Measurements from ENCODE around the gene TEDC2. TPM values are rescaled to one million over a fixed set of nuclear protein-coding genes. Genes with fewer than 3 reads are reported as not detected.

The TEDC2 gene
- total and polyA plus RNA-seq, 2 of the 8 experiments (the other 6 are each of a cell fraction or from before 2014, with no cell fraction given) = 54.6 to 55.6 TPM

DNA sequence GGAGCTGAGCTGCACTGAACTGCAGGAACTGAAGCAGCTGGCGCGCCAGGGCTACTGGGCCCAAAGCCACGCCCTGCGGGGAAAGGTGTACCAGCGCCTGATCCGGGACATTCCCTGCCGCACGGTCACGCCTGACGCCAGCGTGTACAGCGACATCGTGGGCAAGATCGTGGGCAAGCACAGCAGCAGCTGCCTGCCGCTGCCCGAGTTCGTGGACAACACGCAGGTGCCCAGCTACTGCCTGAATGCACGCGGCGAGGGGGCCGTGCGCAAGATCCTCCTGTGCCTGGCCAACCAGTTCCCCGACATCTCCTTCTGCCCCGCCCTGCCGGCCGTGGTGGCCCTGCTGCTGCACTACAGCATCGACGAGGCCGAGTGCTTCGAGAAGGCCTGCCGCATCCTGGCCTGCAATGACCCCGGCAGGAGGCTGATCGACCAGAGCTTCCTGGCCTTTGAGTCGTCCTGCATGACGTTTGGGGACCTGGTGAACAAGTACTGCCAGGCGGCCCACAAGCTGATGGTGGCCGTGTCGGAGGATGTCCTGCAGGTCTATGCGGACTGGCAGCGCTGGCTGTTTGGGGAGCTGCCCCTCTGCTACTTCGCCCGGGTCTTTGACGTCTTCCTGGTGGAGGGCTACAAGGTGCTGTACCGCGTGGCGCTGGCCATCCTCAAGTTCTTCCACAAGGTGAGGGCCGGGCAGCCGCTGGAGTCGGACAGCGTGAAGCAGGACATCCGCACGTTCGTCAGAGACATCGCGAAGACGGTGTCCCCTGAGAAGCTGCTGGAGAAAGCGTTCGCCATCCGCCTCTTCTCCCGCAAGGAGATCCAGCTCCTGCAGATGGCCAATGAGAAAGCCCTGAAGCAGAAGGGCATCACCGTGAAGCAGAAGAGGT lies 36.6 kb downstream of the TEDC2 start:
- H3K27ac ChIP-seq (ENCODE audit: low read depth, low read length) = no peak overlapping the region
- TF ChIP-seq RBBP5 (IDR thresholded peaks at IDR 0.05; ENCODE audit: borderline replicate concordance, low read depth, low read length) = no peak
- no peak for TF ChIP-seq JUND (IDR thresholded peaks at IDR 0.05; ENCODE audit: low read length)
- 95% methylated on average over 56 of the region's 62 CpGs; no CpG with 5 or more reads in 1 of the 2 experiments for WGBS, 2 experiments (ENCODE audit: extremely low coverage in 1 of 2, insufficient coverage in 1 of 2, insufficient read length in 1 of 2, insufficient replicate concordance in 2 of 2, low coverage in 1 of 2, low lambda C conversion rate in 2 of 2, missing lambda C conversion rate in 1 of 2)

More for the DNA sequence above, 36.6 kb downstream of the TEDC2 start:
- no peaks in the 10 kb centered on the region for H3K79me2 ChIP-seq (ENCODE audit: control insufficient read depth in 1 of 2, insufficient read depth in 2 of 2, low read length in 2 of 2)
- no peak overlapping the region for H3K4ac ChIP-seq (replicated peaks; ENCODE audit: insufficient read length, low read depth, low read length)
- H2AFZ ChIP-seq (ENCODE audit: low read length) = no peak overlapping the region
- peaks cover 2 to 6% of the 10 kb centered on the region in 2 experiments for H4K20me1 ChIP-seq (replicated peaks in 1 of 2; ENCODE audit: control insufficient read depth in 1 of 2, insufficient read depth in 2 of 2, low read length in 2 of 2)
- no peak overlapping the region for H3K23ac ChIP-seq (ENCODE audit: insufficient read length)
- ChIA-PET POLR2A (ENCODE audit: partially characterized antibody) (interaction anchor here (1.5 to 2.1 kb wide), 3 partner anchors 14 to 274 kb away, joined by 3 to 5 read pairs (median 4); partner anchors contain the start of gene ATP6V0C), CTCF (ENCODE audit: partially characterized antibody) (interaction anchor here (0.8 to 1.4 kb wide), 6 partner anchors 10 to 251 kb away, joined by 3 to 4 read pairs (median 4); partner anchors contain the start of gene TEDC2)
- no peaks in the 10 kb centered on the region; a peak in 1 of 7 replicates for H3K27me3 ChIP-seq (replicated peaks in 1 of 4; ENCODE audit: control insufficient read depth in 3 of 4, extremely low read depth in 1 of 4, insufficient read depth in 3 of 4, low read length in 3 of 4)
- H3K4me3 ChIP-seq (ENCODE audit: extremely low read depth in 1 of 4, insufficient read depth in 2 of 4, low read depth in 3 of 4, low read length in 4 of 4) = no peak overlapping the region
- no peak overlapping the region for H2BK20ac ChIP-seq (ENCODE audit: low read length)
- H2BK12ac ChIP-seq (ENCODE audit: low read depth, low read length) = no peak overlapping the region; the same call in 1 of the 2 replicates
- no peak for FAIRE-seq
- H2BK120ac ChIP-seq (replicated peaks; ENCODE audit: low read depth, low read length) = no peak overlapping the region
- no peak overlapping the region for H3K18ac ChIP-seq (ENCODE audit: extremely low read depth, low read length)
- H3K4me1 ChIP-seq (replicated peaks in 1 of 4; ENCODE audit: control insufficient read depth in 3 of 4, insufficient read depth in 4 of 4, low read length in 3 of 4) = peaks cover 0 to 6% (median 2%) of the 10 kb centered on the region in 4 experiments; a peak in 4 of 7 replicates
- no peaks in the 10 kb centered on the region for H3K23me2 ChIP-seq (ENCODE audit: low read depth, low read length)
- DNase-seq (ENCODE audit: low read depth in 1 of 2, low spot score in 2 of 2) = no peak
- no peak overlapping the region for H4K8ac ChIP-seq (ENCODE audit: extremely low read depth, insufficient read depth, low read length)
- no peak overlapping the region for H2BK15ac ChIP-seq (ENCODE audit: low read length)
- no peak overlapping the region for H3K9ac ChIP-seq (replicated peaks in 1 of 4; ENCODE audit: extremely low read depth in 1 of 4, low read depth in 3 of 4, low read length in 3 of 4)
- H3K79me1 ChIP-seq (ENCODE audit: low read depth, low read length) = no peaks in the 10 kb centered on the region; the same call in 1 of the 2 replicates
- no peak overlapping the region for H4K5ac ChIP-seq (ENCODE audit: insufficient read length, low read depth, low read length)
- peaks cover 0 to 15% (median 4%) of the 10 kb centered on the region in 4 experiments; a peak in 4 of 8 replicates for H3K36me3 ChIP-seq (ENCODE audit: control insufficient read depth in 2 of 4, insufficient read depth in 4 of 4, low read length in 3 of 4)
- no peak overlapping the region; the same call in 1 of the 2 replicates for H2BK5ac ChIP-seq (ENCODE audit: low read depth, low read length)
- no peak overlapping the region for H3K56ac ChIP-seq (replicated peaks; ENCODE audit: insufficient read length, low read depth, low read length)
- no peak overlapping the region for H2AK5ac ChIP-seq (ENCODE audit: low read depth, low read length)
- H3K4me2 ChIP-seq (ENCODE audit: insufficient read depth in 1 of 2, low read depth in 2 of 2, low read length in 2 of 2) = no peak overlapping the region
- no peak overlapping the region for H3K14ac ChIP-seq (ENCODE audit: insufficient read length)
- no peaks in the 10 kb centered on the region for H3K9me3 ChIP-seq (ENCODE audit: insufficient read depth in 2 of 2, low read depth in 1 of 2, low read length in 1 of 2)
- H4K91ac ChIP-seq (replicated peaks; ENCODE audit: insufficient read length, low read length) = no peak overlapping the region
